Measurements from ENCODE around the gene RXRA.

GRCh38 chr9:134380542-134381271 is 54.5 kb downstream of the RXRA start:
- no peak for TF ChIP-seq CTCF (IDR thresholded peaks at IDR 0.05)
- no peak for TF ChIP-seq POLR2A (IDR thresholded peaks at IDR 0.05)
